Loucy (cell line): ENCODE measurements around the gene SCGB1D1.

ENCODE experiments used
- H2AFZ ChIP-seq: fragments of 200-600 bp; sonication (generic); 2 replicates; pipeline ENCODE4 v1.6.0; 2016; ENCODE audit warnings: antibody characterized with exemption, mild to moderate bottlenecking, low read length, moderate library complexity
- H3F3A ChIP-seq: fragments of 200-600 bp; 2 replicates; pipeline ENCODE4 v1.6.0; 2016; ENCODE audit warnings: antibody characterized with exemption, low read depth, mild to moderate bottlenecking
- H3K27me3 ChIP-seq: fragments of 200-600 bp; sonication (generic); 2 replicates; pipeline ENCODE4 v1.6.1; 2014; ENCODE audit warnings: low read length, mild to moderate bottlenecking; ENCODE audit not compliant: insufficient read depth, poor library complexity, severe bottlenecking
- H3K36me3 ChIP-seq: fragments of 200-600 bp; sonication (generic); 2 replicates; pipeline ENCODE4 v1.6.1; 2016; ENCODE audit warnings: low read length; ENCODE audit not compliant: insufficient read depth
- H3K4me1 ChIP-seq: fragments of 200-600 bp; sonication (generic); 2 replicates; pipeline ENCODE4 v1.5.1; 2014; ENCODE audit warnings: low read length, mild to moderate bottlenecking; ENCODE audit not compliant: insufficient read depth, poor library complexity, severe bottlenecking
- H3K4me2 ChIP-seq: fragments of 200-600 bp; sonication (generic); 2 replicates; pipeline ENCODE4 v1.6.0; 2014; ENCODE audit warnings: antibody characterized with exemption, low read length, low read depth, mild to moderate bottlenecking; ENCODE audit not compliant: poor library complexity, severe bottlenecking
- H3K4me3 ChIP-seq: fragments of 200-600 bp; sonication (generic); 2 replicates; pipeline ENCODE4 v1.5.1; 2014; ENCODE audit warnings: low read length, mild to moderate bottlenecking, mixed read lengths; ENCODE audit not compliant: poor library complexity, severe bottlenecking
- H3K79me2 ChIP-seq: fragments of 200-600 bp; sonication (generic); 2 replicates; pipeline ENCODE4 v1.6.1; 2014; ENCODE audit warnings: low read length; ENCODE audit not compliant: insufficient read depth
- H3K9ac ChIP-seq: fragments of 200-600 bp; sonication (generic); 2 replicates; pipeline ENCODE4 v1.6.0; 2014; ENCODE audit warnings: mild to moderate bottlenecking, low read depth, low read length, moderate library complexity; ENCODE audit not compliant: poor library complexity, severe bottlenecking
- H3K9me2 ChIP-seq: fragments of 200-600 bp; sonication (generic); replicated peaks from 2 replicates; pipeline ENCODE4 v1.6.1; 2016; ENCODE audit warnings: low read depth, low read length, mixed read lengths
- H3K9me3 ChIP-seq: fragments of 200-600 bp; sonication (generic); 2 replicates; pipeline ENCODE4 v1.6.1; 2014; ENCODE audit warnings: mild to moderate bottlenecking, antibody characterized with exemption, low read length, low read depth; ENCODE audit not compliant: insufficient read depth
- H4K20me1 ChIP-seq: fragments of 200-600 bp; sonication (generic); 2 replicates; pipeline ENCODE4 v1.6.0; 2014; ENCODE audit warnings: antibody characterized with exemption, low read length, mild to moderate bottlenecking; ENCODE audit not compliant: insufficient read depth, poor library complexity, severe bottlenecking
- EZH2phosphoT487 ChIP-seq: fragments of 200-600 bp; IDR thresholded peaks from 2 replicates; pipeline ENCODE4 v1.6.1; 2018; ENCODE audit warnings: antibody characterized with exemption, mild to moderate bottlenecking, moderate library complexity, borderline replicate concordance
- TF ChIP-seq, protein P1 (sequence below): fragments of 200-600 bp; sonication (generic); conservative IDR thresholded peaks from 2 replicates; pipeline ENCODE4 v1.5.1; 2014; ENCODE audit warnings: mild to moderate bottlenecking, antibody characterized with exemption, low read length

The SCGB1D1 gene

GRCh38 chr11:62142043-62142375 lies 48.0 kb upstream of the SCGB1D1 start:
- Histone ChIP-seq H3F3A (no peaks in the 10 kb centered on the region), H3K36me3 (peaks cover 98% of the 10 kb centered on the region; the same call in 1 of the 2 replicates), H3K9me2 (no peaks in the 10 kb centered on the region), H3K27me3 (no peaks in the 10 kb centered on the region), H3K9me3 (no peaks in the 10 kb centered on the region), H3K9ac (no peak overlapping the region), H3K79me2 (peaks cover 16% of the 10 kb centered on the region), H3K4me2 (no peak overlapping the region), H2AFZ (no peak overlapping the region), H3K4me1 (no peaks in the 10 kb centered on the region), H3K4me3 (no peak overlapping the region), H4K20me1 (peaks cover 25% of the 10 kb centered on the region)
- TF ChIP-seq, protein P1, sequence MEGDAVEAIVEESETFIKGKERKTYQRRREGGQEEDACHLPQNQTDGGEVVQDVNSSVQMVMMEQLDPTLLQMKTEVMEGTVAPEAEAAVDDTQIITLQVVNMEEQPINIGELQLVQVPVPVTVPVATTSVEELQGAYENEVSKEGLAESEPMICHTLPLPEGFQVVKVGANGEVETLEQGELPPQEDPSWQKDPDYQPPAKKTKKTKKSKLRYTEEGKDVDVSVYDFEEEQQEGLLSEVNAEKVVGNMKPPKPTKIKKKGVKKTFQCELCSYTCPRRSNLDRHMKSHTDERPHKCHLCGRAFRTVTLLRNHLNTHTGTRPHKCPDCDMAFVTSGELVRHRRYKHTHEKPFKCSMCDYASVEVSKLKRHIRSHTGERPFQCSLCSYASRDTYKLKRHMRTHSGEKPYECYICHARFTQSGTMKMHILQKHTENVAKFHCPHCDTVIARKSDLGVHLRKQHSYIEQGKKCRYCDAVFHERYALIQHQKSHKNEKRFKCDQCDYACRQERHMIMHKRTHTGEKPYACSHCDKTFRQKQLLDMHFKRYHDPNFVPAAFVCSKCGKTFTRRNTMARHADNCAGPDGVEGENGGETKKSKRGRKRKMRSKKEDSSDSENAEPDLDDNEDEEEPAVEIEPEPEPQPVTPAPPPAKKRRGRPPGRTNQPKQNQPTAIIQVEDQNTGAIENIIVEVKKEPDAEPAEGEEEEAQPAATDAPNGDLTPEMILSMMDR, result no peak
- TF ChIP-seq EZH2phosphoT487, result no peak

DNA sequence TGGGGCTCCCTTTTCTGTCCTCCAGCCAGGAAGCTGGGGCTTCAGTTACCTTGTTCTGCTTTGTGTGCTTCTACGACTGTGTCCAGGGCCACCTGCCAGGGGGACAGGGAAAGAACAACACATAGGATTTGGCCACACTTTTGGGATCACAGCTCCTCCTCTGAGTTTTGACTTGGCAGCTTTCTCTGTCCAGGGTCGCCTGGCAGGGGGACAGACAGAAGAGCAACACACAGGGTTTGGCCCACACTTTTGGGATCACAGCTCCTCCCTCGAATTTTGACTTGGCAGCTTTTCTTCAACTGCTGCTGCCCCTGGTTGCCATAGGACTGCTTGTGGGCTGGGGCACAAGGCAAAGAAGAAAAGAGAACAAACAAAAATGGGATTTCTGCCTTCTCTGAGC lies 47.1 kb upstream of the SCGB1D1 start:
- H3K4me3 ChIP-seq, result no peak overlapping the region
- TF ChIP-seq EZH2phosphoT487, result no peak
- TF ChIP-seq, protein P1, result no peak
- H4K20me1 ChIP-seq, result peaks cover 16% of the 10 kb centered on the region

GRCh38 chr11:62143727-62144126 lies 46.3 kb upstream of the SCGB1D1 start:
- Histone ChIP-seq H3K4me2 (no peak overlapping the region), H3K4me3 (no peak overlapping the region), H3K4me1 (no peaks in the 10 kb centered on the region), H3K27me3 (no peaks in the 10 kb centered on the region), H3K36me3 (peaks cover 98% of the 10 kb centered on the region; the same call in 1 of the 2 replicates), H3K9me3 (no peaks in the 10 kb centered on the region), H3K9ac (no peak overlapping the region), H3F3A (no peaks in the 10 kb centered on the region), H3K9me2 (no peaks in the 10 kb centered on the region), H2AFZ (no peak overlapping the region), H3K79me2 (no peaks in the 10 kb centered on the region), H4K20me1 (peaks cover 10% of the 10 kb centered on the region)
- TF ChIP-seq EZH2phosphoT487, result no peak
- TF ChIP-seq, protein P1, result peak; percentile 22; the same call in 1 of the 2 replicates

More for the DNA sequence above, 47.1 kb upstream of the SCGB1D1 start:
- no peak overlapping the region for H3K9ac ChIP-seq
- H3K36me3 ChIP-seq, result peaks cover 98% of the 10 kb centered on the region; the same call in 1 of the 2 replicates
- H3K9me3 ChIP-seq, result no peaks in the 10 kb centered on the region
- H3K4me2 ChIP-seq, result no peak overlapping the region
- no peaks in the 10 kb centered on the region for H3K4me1 ChIP-seq
- no peak overlapping the region for H2AFZ ChIP-seq
- no peaks in the 10 kb centered on the region for H3K9me2 ChIP-seq
- no peaks in the 10 kb centered on the region for H3F3A ChIP-seq
- H3K79me2 ChIP-seq, result peaks cover 7% of the 10 kb centered on the region; the same call in 1 of the 2 replicates
- H3K27me3 ChIP-seq, result no peaks in the 10 kb centered on the region
